HepG2 (cell line): ENCODE measurements around the gene PDILT. TPM values are rescaled to one million over a fixed set of nuclear protein-coding genes. Genes with fewer than 3 reads are reported as not detected.

Experiments used
- ATRX ChIP-seq: sonication (generic); formaldehyde crosslinking; IDR thresholded peaks from 2 replicates; pipeline ENCODE4 v1.4.0; 2020; ENCODE audit warnings: missing genetic modification reagents, borderline replicate concordance
- BHLHE40 ChIP-seq: IDR thresholded peaks from 2 replicates; pipeline ENCODE4 v1.6.1; 2011; ENCODE audit warnings: low read length, improper control_type of control experiment
- BRD4 ChIP-seq: sonication (generic); formaldehyde crosslinking; IDR thresholded peaks from 2 replicates; pipeline ENCODE4 v1.4.0; 2020; ENCODE audit warnings: missing genetic modification reagents
- EEA1 ChIP-seq: sonication (generic); formaldehyde crosslinking; IDR thresholded peaks from 2 replicates; pipeline ENCODE4 v1.5.1; 2020; ENCODE audit warnings: mild to moderate bottlenecking, missing genetic modification reagents, borderline replicate concordance
- HOXA7 ChIP-seq: sonication (generic); formaldehyde crosslinking; IDR thresholded peaks from 2 replicates; pipeline ENCODE4 v1.8.1; 2022; ENCODE audit warnings: mild to moderate bottlenecking, missing genetic modification reagents, moderate library complexity
- HOXA9 ChIP-seq: sonication (generic); formaldehyde crosslinking; IDR thresholded peaks from 2 replicates; pipeline ENCODE4 v1.8.1; 2022; ENCODE audit warnings: missing genetic modification reagents, mild to moderate bottlenecking, moderate library complexity, borderline replicate concordance
- KAT2B ChIP-seq: fragments of 150-350 bp; IDR thresholded peaks from 2 replicates; pipeline ENCODE4 v1.6.1; 2014; ENCODE audit warnings: low read depth, low read length, borderline replicate concordance
- NR3C1 ChIP-seq: sonication (generic); formaldehyde crosslinking; IDR thresholded peaks from 2 replicates; pipeline ENCODE4 v1.4.0; 2020; ENCODE audit warnings: missing genetic modification reagents
- PHF20 ChIP-seq: sonication (generic); formaldehyde crosslinking; IDR thresholded peaks from 2 replicates; pipeline ENCODE4 v1.5.0; 2020; ENCODE audit warnings: mild to moderate bottlenecking, missing genetic modification reagents
- SATB2 ChIP-seq: sonication (generic); formaldehyde crosslinking; IDR thresholded peaks from 2 replicates; pipeline ENCODE4 v1.5.0; 2020; ENCODE audit warnings: missing genetic modification reagents
- SOX13 ChIP-seq, 3 experiments: fragments of 450-650 bp in 1 of 3; sonication (generic) in 1 of 3; formaldehyde crosslinking in 1 of 3; IDR thresholded peaks in 2 of 3; conservative IDR thresholded peaks in 1 of 3; 2 replicates each; pipeline versions ENCODE4 v1.5.0 to v1.6.1; 2016 to 2020; ENCODE audit warnings: antibody characterized with exemption in 1 of 3, mild to moderate bottlenecking in 1 of 3, missing compliant biosample characterization in 1 of 3, missing genetic modification reagents in 1 of 3, moderate library complexity in 1 of 3
- SP2 ChIP-seq: sonication (generic); formaldehyde crosslinking; IDR thresholded peaks from 2 replicates; pipeline ENCODE4 v1.5.1; 2020; ENCODE audit warnings: mild to moderate bottlenecking, missing genetic modification reagents
- TBL1XR1 ChIP-seq: fragments of 150-350 bp; IDR thresholded peaks from 2 replicates; pipeline ENCODE4 v1.6.1; 2014; ENCODE audit warnings: borderline replicate concordance, low read length; ENCODE audit not compliant: partially characterized antibody
- TCF12 ChIP-seq, 2 experiments: fragments of 450-650 bp in 1 of 2; sonication (generic) in 1 of 2; formaldehyde crosslinking in 1 of 2; IDR thresholded peaks; 2 replicates each; pipeline versions ENCODE4 v1.6.1 to v1.8.0; 2017 to 2022; ENCODE audit warnings: antibody characterized with exemption in 1 of 2, mild to moderate bottlenecking in 1 of 2, missing genetic modification reagents in 1 of 2, moderate library complexity in 1 of 2
- THAP11 ChIP-seq: IDR thresholded peaks from 2 replicates; pipeline ENCODE4 v1.6.1; 2016; ENCODE audit warnings: missing biosample characterization, missing genetic modification reagents
- ZNF138 ChIP-seq: sonication (generic); formaldehyde crosslinking; IDR thresholded peaks from 2 replicates; pipeline ENCODE4 v1.5.0; 2020; ENCODE audit warnings: mild to moderate bottlenecking, low read depth, missing genetic modification reagents
- ZNF234 ChIP-seq: sonication (generic); formaldehyde crosslinking; conservative IDR thresholded peaks from 2 replicates; pipeline ENCODE4 v1.5.1; 2020; ENCODE audit warnings: mild to moderate bottlenecking, missing genetic modification reagents
- ZNF484 ChIP-seq: sonication (generic); formaldehyde crosslinking; IDR thresholded peaks from 2 replicates; pipeline ENCODE4 v1.5.1; 2020; ENCODE audit warnings: mild to moderate bottlenecking, low read depth, missing genetic modification reagents, borderline replicate concordance
- ZNF607 ChIP-seq: sonication (generic); formaldehyde crosslinking; IDR thresholded peaks from 2 replicates; pipeline ENCODE4 v1.5.1; 2020; ENCODE audit warnings: missing genetic modification reagents, mild to moderate bottlenecking, borderline replicate concordance
- ZNF768 ChIP-seq: sonication (generic); formaldehyde crosslinking; IDR thresholded peaks from 2 replicates; pipeline ENCODE4 v1.4.0; 2020; ENCODE audit warnings: missing genetic modification reagents
- ZNF891 ChIP-seq: sonication (generic); formaldehyde crosslinking; IDR thresholded peaks from 2 replicates; pipeline ENCODE4 v1.5.0; 2020; ENCODE audit warnings: mild to moderate bottlenecking, missing genetic modification reagents
- polyA plus RNA-seq, 8 experiments: library from polyadenylated mRNA; depleted of rRNA in 3 of 8; stranded (reverse) in 7 of 8; unstranded in 1 of 8; fragments of >200 nt; fragmentation: Illumina TruSeq in 4 of 8; extraction: Trizol in 4 of 8; gene quantifications; 2 replicates each; pipeline versions ENCODE4 v1.2.1 to v1.2.3, GENCODE V29; 2011 to 2016; ENCODE audit warnings: low read depth in 4 of 8, missing spikeins in 1 of 8, mixed read lengths in 1 of 8; ENCODE audit not compliant: insufficient read depth in 1 of 8
- total RNA-seq, 5 experiments: library from RNA; depleted of rRNA; stranded (reverse); fragments of >200 nt; fragmentation: Illumina TruSeq; extraction: Trizol; gene quantifications; 2 replicates each; pipeline ENCODE4 v1.2.3, GENCODE V29; 2016; ENCODE audit warnings: low read depth in 1 of 5
- TF ChIP-seq, protein P1 (sequence below): sonication (generic); formaldehyde crosslinking; IDR thresholded peaks from 2 replicates; pipeline ENCODE4 v1.4.0; 2020; ENCODE audit warnings: missing genetic modification reagents
- TF ChIP-seq, protein P2 (sequence below): sonication (generic); formaldehyde crosslinking; conservative IDR thresholded peaks from 2 replicates; pipeline ENCODE4 v1.4.0; 2020; ENCODE audit warnings: mild to moderate bottlenecking, missing genetic modification reagents, moderate library complexity
- TF ChIP-seq, protein P3 (sequence below): sonication (generic); formaldehyde crosslinking; IDR thresholded peaks from 2 replicates; pipeline ENCODE4 v1.5.1; 2020; ENCODE audit warnings: mild to moderate bottlenecking, missing genetic modification reagents, moderate library complexity

PDILT gene
- total and polyA plus RNA-seq, 2 of the 13 experiments (the other 11 are each of a cell fraction or from before 2014, with no cell fraction given), result not detected

DNA sequence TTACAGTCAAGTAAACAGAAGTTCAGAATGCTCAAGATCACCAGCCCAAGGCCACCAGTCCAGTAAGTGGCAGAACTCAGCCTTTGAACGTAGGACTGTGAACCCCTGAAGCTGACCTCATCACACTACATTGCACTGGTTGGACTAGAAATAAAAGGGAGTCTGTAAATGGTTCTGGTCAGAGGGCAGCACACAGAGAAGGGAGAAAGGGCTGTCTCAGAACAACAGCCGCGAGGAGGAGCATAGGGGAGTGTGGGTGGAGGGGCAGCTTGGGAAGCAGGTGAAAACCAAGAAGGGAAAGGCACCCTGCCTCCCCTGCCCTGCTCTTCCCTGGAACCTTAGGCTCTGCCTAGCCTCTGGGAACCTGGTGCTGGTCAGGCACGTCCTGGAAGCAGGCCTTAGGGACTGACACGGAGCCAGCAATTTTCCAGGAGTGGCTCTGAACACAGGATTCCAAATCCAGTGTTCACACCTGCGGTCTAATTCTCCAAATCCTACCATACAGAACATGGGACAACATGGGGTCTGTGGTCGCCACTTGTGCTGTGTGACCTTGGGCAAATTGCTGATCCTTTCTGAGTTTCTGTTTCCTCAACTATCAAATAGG lies 7.0 kb downstream of the PDILT start (continued):
- TF ChIP-seq TCF12 (IDR thresholded peaks at IDR 0.05) (no peak), TCF12 (CRISPR knock-in tag; IDR thresholded peaks at IDR 0.05) (no peak), ZNF768 (CRISPR knock-in tag) (peak; percentile 86), KAT2B (no peak), THAP11 (CRISPR knock-in tag) (no peak), BRD4 (CRISPR knock-in tag) (no peak), TBL1XR1 (no peak), HOXA7 (CRISPR knock-in tag) (0 out of 2 replicates have a peak, but pooled peaks have one; percentile 82), ZNF607 (CRISPR knock-in tag) (peak; percentile 32; the same call in 1 of the 2 replicates), SOX13 (IDR thresholded peaks at IDR 0.05) (no peak), SOX13 (CRISPR knock-in tag; conservative IDR thresholded peaks at IDR 0.05 in 1 of 2, IDR thresholded peaks at IDR 0.05 in 1 of 2) (peak in 1 of 2 experiments; percentile 64; a peak in 2 of 4 replicates), HOXA9 (CRISPR knock-in tag) (no peak), ATRX (CRISPR knock-in tag) (no peak), ZNF234 (CRISPR knock-in tag) (no peak), NR3C1 (no peak), SP2 (CRISPR knock-in tag) (no peak), ZNF138 (CRISPR knock-in tag) (no peak), EEA1 (no peak), ZNF484 (CRISPR knock-in tag) (no peak), ZNF891 (CRISPR knock-in tag) (no peak), BHLHE40 (no peak), PHF20 (CRISPR knock-in tag) (no peak), SATB2 (CRISPR knock-in tag) (no peak)
- TF ChIP-seq, protein P1, sequence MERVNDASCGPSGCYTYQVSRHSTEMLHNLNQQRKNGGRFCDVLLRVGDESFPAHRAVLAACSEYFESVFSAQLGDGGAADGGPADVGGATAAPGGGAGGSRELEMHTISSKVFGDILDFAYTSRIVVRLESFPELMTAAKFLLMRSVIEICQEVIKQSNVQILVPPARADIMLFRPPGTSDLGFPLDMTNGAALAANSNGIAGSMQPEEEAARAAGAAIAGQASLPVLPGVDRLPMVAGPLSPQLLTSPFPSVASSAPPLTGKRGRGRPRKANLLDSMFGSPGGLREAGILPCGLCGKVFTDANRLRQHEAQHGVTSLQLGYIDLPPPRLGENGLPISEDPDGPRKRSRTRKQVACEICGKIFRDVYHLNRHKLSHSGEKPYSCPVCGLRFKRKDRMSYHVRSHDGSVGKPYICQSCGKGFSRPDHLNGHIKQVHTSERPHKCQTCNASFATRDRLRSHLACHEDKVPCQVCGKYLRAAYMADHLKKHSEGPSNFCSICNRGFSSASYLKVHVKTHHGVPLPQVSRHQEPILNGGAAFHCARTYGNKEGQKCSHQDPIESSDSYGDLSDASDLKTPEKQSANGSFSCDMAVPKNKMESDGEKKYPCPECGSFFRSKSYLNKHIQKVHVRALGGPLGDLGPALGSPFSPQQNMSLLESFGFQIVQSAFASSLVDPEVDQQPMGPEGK (CRISPR knock-in tag), result no peak; the same call in 1 of the 2 replicates
- TF ChIP-seq, protein P2, sequence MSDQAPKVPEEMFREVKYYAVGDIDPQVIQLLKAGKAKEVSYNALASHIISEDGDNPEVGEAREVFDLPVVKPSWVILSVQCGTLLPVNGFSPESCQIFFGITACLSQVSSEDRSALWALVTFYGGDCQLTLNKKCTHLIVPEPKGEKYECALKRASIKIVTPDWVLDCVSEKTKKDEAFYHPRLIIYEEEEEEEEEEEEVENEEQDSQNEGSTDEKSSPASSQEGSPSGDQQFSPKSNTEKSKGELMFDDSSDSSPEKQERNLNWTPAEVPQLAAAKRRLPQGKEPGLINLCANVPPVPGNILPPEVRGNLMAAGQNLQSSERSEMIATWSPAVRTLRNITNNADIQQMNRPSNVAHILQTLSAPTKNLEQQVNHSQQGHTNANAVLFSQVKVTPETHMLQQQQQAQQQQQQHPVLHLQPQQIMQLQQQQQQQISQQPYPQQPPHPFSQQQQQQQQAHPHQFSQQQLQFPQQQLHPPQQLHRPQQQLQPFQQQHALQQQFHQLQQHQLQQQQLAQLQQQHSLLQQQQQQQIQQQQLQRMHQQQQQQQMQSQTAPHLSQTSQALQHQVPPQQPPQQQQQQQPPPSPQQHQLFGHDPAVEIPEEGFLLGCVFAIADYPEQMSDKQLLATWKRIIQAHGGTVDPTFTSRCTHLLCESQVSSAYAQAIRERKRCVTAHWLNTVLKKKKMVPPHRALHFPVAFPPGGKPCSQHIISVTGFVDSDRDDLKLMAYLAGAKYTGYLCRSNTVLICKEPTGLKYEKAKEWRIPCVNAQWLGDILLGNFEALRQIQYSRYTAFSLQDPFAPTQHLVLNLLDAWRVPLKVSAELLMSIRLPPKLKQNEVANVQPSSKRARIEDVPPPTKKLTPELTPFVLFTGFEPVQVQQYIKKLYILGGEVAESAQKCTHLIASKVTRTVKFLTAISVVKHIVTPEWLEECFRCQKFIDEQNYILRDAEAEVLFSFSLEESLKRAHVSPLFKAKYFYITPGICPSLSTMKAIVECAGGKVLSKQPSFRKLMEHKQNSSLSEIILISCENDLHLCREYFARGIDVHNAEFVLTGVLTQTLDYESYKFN, result peak; percentile 89
- TF ChIP-seq, protein P3, sequence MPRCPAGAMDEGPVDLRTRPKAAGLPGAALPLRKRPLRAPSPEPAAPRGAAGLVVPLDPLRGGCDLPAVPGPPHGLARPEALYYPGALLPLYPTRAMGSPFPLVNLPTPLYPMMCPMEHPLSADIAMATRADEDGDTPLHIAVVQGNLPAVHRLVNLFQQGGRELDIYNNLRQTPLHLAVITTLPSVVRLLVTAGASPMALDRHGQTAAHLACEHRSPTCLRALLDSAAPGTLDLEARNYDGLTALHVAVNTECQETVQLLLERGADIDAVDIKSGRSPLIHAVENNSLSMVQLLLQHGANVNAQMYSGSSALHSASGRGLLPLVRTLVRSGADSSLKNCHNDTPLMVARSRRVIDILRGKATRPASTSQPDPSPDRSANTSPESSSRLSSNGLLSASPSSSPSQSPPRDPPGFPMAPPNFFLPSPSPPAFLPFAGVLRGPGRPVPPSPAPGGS, result no peak
